NCI-H2227 treated with DMSO at 0.1 percent for 48 hours (cell line): Measurements from ENCODE around the gene PRXL2A.
"Not testable (repeated sequence)": the region's sequence is repeated elsewhere in the genome, so short reads cannot be mapped to it uniquely, and the experiment has no call there.

Experiments used
- DNase-seq: peaks from one replicate; lab custom pipeline; 2025; lab: John Stamatoyannopoulos, UW

Gene PRXL2A, protein sequence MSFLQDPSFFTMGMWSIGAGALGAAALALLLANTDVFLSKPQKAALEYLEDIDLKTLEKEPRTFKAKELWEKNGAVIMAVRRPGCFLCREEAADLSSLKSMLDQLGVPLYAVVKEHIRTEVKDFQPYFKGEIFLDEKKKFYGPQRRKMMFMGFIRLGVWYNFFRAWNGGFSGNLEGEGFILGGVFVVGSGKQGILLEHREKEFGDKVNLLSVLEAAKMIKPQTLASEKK

DNA sequence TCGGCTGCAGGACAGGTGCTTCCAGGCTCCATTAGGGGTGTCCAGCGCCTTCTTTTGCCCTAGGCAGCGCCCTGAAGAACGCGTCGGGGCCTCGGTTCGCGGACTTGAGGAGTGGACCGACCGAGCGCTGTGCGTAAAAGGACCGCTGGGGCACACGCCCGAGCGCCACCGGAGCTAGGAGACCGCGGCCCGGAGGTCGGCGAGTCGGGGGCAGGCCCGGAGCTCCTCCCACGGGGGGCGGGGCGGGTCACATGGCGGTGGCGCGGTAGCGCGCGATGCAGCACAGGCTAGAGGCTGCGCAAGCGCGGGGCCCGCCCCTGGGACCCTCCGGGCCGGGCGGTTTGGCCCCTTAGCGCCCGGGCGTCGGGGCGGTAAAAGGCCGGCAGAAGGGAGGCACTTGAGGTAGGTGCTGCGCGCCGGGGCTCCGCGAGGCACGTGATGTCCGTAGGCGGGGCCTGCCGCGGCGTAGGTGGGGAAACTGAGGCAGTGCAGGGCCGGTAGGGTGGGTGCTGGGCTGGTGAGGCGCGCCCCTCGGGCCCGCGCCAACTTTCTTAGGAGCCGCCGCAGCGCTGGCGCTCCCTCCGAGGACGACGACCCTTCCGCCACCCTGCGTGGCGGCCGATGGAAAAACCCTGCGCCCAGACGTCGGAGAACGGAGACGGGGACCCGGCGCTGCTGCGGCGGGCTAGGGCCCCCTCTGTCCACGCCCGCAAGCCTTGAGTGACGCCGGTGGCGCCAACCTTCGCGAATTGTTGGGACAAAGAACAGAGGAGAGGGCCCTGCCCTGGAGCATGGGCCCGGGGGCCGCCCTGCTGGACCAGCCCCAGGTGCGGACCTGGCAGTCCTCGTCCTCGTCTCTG, at the start of gene PRXL2A:
Gene PRXL2A (plus strand): TSS at position 310 of the 860 bp plus-strand sequence. CDS start 11,917 bp downstream, outside the sequence.
- DNase-seq, result peak; percentile 54

DNA sequence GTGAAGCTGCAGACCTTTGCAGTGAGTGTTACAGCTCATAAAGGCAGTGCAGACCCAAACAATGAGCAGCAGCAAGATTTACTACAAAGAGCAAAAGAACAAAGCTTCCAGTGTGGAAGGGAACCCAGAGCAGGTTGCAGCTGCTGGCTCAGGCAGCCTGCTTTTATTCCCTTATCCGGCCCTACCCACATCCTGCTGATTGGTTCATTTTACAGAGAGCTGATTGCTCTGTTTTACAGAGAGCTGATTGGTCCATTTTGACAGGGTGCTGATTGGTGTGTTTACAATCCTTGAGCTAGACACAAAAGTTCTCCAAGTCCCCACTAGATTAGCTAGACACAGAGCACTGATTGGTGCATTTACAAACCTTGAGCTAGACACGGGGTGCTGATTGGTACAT, 49.4 kb upstream of the PRXL2A start:
- DNase-seq, result not testable (repeated sequence)

DNA sequence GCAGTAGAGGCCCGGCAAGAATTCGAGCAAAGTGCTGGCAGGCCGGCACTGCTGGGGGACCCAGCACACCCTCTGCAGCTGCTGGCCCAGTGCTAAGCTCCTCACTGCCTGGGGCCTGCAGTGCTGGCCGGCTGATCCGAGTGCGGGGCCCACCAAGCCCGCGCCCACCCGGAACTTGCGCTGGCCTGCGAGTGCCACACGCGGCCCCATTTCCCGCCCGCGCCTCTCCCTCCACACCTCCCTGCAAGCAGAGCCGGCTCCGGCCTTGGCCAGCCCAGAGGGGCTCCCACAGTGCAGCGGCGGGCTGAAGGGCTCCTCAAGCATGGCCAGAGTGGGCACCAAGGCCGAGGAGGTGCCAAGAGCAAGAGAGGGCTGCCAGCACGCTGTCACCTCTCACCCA, 48.7 kb upstream of the PRXL2A start:
- DNase-seq, result no peak

DNA sequence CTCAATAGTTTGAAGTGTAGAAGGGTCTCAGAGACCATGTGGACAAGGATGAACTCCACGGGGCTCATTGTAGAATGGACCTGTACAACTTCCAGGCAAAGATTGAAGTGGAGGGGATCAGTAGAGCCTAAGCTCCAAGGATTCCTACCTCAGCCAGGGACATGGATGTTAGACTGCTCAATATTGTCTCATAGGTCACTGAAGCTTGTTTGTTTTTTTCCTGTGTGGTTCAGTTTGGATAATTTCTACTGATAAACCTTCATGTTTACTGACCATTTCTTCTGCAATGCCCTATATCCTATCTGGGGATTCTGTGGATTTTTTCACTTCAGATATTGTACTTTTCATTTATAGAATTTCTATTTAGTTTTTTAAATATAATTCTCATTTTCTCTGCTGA, 42.8 kb upstream of the PRXL2A start:
- DNase-seq, result no peak

DNA sequence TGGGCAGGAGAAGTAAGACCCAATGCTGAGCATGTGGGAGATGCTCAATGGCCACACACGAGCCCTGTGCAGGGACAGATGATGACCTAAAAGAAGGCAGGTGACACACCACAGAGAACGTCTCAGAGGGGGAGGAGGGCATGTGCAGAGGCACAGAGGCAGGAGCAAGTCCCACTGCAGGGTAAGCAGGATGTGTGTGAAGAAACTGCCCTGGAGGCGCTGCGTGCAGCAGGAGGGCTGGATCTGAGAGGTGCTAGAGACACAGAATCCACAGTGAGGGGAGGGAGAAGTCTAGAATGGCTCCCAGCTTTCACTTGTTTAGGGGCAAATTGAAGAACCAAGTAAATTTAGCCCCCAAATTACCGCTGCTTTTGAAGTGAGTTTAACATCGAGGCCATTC, 36.9 kb upstream of the PRXL2A start:
- DNase-seq, result no peak

DNA sequence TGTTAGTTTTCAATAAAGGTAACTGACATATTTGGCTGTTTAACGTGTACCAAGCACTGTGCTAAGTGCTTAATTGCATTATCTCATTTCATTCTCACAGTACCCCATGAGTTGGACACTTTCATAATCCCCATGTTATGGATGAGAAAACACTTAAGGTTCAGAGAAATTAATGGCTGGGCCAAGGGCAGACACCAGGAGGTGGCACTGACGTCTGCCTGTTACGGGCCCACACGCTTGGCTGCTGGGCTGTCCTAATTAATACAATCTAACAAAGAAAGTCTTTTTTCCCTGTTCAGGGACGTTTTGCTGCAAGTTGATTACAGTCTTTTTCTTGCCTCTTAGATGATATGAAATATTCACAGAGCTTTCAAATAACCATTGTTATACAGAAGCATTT, 35.7 kb upstream of the PRXL2A start:
- DNase-seq, result no peak

DNA sequence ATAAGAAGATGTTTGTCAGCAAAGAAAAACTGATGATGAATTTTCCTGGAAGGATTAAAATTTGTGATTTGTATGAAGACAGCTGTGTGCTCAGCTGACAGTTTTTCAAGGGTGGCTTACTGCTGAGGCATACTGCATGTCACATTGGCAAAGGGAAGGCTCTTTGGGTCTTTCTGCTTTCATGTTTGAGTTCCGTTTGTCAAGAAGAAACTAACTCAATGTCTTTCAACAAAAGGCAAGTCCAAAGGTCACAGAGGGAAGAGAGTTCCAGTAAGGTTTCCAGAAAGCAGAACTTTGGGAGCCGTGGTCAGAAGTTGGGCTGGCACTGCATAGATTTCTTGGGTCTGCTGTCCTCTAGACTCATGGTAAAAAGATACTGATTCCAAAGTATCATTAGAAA, 34.8 kb upstream of the PRXL2A start:
- DNase-seq, result no peak

DNA sequence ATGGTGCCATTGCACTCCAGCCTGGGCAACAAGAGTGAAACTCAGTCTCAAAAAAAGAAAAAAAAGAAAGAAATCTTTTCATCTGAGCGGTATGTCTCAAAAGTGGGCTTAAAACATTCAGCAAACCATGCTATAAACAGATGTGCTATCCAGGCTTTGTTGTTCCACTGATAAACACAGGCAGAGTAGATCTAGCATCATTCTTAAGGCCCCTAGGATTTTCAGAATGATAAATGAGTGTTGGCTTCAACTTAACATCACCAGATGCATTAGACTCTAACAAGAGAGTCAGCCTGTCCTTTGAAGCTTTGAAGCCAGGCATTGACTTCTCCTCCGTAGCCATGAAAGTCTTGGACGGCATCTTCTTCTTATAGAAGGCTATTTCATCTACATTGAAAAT, 28.6 kb upstream of the PRXL2A start:
- no peak for DNase-seq

DNA sequence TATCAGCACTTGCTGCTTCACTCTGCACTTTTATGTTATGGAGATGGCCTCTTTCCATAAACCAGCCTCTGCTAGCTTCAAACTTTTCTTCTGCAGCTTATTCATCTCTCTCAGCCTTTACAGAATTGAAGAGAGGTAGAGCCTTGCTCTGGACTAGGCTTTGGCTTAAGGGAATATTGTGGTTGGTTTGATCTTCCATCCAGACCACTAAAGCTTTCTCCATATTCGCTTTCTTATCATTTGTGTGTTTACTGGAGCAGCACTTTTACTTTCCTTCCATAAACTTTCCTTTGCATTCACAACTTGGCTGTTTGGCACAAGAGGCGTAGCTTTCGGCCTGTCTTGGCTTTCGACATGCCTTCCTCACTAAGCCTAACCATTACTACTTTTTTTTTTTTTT, 28.2 kb upstream of the PRXL2A start:
- no peak for DNase-seq

DNA sequence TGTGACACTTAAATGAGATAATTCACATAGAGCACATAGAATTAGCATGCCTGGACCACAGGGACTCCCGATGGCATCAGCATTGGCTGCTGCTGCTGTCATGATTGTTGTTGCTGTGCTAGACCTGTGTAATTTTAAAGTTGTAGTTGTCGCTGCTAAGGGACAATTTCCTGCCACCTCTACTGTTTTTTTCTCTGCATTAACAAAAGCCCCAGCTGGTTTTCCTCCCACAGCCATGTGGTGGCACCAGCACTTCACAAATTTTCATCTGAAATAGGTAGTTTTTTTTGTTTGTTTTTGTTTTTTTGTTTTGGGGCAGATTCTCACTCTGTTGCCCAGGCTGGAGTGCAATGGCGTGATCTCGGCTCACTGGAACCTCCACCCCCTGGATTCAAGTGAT, 25.4 kb upstream of the PRXL2A start:
- no peak for DNase-seq

DNA sequence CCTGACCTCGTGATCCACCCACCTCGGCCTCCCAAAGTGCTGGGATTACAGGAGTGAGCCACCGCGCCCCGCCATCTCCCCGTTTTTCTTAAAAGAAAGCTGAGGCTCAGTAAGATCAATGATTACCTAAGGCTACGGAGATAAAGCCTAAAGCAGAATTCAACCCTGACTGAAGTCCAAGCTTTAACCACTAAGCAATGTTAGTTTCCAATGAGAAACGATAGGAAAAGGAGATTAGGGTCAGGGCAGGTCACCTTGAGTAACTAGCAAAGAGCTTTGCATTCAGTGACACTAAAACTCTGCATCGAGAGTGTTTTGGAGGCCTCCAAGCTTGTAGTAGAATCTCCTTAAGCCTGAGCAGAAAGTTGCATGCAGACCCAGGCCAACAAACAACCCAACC, 17.6 kb upstream of the PRXL2A start:
- no peak for DNase-seq

DNA sequence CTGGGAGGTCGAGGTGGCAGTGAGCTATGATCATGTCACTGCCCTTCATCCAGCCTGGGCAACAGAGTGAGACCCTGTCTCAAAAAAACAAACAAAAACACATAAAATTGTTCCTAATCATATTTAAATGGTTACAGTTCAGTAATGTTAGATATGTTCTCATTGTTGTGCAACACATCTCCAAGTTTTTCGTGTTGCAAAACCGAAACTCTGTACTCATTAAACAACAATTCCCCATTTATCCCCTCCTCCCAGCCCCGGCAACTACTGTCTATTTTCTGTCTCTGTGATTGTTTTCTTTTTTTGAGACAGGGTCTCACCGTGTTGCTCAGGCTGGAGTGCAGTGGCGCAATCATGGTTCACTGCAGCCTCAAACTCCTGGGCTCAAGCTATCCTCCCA, 16.1 kb upstream of the PRXL2A start:
- DNase-seq, result no peak

DNA sequence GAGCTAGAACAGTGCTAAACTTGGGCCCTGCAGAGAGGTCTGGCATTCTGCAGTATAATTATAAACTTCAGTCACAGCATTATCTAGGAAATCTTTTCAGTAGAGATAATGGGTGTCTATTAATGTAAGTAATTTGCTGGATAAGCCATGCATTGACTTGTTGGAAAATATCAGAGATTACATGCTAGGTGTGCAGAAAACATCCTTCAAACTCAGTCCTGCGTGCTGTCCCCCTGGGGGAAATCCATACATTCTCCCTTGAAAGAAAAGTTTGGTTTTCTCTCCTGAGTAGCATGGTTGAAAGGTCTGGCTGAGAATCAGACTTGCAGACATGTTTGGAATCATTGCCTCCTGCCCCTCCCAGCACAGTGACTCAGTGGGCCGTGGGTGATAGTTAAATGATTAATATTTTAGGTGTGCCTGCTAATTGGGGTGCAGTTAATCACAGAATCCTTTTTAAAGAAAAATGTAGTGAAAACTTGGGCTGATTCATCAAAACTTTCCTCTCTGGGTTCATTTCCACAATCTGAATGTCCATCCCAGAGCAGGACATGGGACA, 13.9 kb upstream of the PRXL2A start:
- DNase-seq, result no peak

DNA sequence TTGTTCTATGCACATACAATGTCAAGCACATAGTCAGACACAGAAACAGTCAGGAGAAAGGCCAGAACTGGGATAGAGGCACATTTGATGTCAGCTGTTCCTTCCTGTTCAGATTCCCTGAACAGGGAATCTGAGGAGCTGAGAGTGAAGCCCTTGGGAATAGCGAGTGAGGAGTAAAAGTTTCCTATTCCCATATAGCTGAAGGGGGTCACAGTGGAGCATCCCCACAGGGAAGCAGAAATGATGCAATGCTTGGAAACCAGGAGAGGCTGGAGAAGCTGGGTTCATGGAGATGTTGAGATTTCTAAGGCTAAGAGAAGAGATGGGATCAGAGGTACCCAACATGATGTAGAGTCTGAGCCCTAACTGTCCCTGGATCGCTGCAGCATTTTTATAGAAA, 11.3 kb upstream of the PRXL2A start:
- DNase-seq, result no peak

DNA sequence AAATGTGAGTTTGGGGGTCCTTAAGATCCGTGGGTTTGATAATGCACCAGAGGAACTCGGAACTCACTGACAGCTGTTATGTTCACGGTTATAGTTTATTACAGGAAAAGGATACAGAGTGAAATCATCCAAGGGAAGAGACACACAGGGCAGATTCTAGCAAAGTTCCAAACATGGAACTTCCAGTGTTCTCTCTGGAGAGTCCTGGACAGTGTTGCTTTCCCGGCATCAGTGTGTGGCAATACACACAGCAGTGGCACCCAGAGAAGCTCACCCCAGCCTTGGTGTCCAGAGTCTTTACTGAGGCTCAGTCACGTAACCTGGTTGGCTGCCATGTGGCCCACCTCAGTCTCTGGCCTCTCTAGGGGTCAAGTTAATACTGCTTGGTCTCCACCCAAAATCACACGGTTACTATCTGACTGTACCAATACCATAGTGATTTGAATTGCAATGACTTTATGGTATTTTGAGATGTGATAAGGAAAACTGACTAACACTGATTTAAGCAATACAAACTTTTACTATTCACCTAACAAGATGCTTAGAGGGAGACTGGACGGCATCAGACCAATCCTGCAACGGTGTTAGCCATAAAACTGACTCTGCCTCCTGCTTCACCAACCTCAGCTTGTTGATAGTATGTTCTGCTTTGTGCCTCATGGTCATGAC, 8.1 kb upstream of the PRXL2A start:
- no peak for DNase-seq

DNA sequence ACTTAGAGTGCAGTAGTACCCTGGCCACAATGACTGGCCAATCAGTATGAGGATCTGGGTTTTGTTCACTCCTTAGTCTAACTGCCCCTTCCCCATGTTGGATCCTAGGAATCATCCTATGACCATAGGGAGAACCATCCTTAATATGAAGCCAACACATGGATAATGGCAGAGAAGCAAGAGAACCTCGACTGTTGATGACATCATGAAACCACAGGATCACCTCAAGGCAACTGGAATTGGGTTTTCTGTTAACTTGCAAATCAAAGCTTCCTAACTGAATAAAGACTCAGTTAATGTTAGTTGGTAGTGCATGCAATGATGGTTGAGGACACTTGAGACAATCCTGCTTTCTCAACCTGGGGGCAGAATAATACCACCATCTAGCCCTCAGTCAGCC, 3.3 kb upstream of the PRXL2A start:
- no peak for DNase-seq

DNA sequence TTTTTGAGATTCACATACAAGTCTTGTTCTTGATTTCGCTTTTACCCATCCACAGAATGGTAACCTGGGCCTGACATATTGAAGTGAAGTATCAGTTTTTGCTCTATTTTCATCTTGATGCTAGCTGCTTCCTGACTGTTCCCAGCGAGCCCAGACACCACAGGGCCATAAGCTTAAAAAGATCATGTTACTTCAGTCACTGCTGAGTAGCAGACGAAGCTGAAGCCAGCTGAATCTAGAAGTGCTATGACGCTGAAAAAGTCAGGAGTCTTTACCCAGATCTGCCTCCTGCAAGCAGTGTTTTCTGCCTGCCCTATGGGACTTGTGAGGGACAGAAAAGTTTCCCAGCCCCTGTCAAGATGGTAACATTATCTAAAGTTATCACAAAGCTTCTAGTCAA, 2.7 kb upstream of the PRXL2A start:
- no peak for DNase-seq

DNA sequence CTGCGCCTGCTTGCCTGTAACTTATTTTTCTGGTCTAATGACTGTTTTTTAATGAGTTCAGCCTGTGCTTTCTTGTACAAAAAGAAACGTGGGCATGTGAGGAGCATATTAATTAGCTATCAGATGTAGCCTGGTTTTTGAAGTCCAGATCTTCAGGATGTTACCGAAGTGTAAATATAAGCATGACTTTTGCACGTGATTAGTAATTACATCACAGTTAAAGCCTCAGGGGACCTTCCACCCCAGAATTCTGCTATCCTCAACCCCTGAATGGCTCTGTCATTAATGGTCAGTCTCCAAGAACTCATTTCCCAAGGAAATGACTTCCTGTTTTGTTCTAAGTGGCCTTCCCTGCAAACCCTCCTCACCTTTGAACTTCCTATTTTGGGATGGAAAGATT, 2.1 kb upstream of the PRXL2A start:
- no peak for DNase-seq

DNA sequence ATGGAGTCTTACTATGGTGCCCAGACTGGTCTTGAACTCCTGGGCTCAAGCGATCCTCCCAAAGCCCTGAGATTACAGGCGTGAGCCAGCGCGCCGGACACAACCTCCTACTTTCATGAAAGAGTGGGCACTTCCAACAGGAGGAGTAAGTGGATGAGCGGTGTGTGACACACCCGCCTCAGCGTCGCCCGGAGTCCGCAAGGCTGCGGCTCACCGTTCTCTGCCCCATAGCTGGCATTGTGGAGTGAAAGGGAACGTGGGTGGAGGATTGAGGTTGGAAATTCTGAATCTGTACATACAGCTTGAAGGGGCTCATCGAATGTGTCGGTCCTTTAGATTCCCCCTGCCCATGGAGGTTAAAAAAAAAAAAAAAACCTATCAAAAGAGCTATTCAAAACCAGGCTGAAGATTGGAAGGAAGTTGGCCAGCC, 524 bp upstream of the PRXL2A start:
- DNase-seq, result peak; percentile 39

DNA sequence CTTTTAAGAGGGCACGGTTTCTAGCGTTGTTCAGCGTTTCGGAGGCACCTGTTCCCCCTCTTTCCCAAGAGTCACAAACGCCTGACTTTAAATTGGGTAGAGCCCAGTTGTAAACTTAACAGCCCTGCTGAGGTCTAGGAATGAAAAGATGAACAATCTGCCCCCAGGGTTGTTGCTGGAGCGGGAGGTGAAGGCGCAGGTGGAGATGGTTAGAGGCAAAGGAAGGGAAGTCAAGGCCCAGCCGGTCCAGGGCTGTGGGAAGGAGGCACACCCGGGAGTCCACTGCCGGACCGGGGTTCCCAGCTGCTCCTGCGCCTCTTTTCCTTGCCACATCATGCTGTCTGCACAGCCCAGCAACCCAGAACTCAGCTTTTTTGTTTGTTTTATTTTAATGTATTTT, 770 bp downstream of the PRXL2A start:
- no peak for DNase-seq

DNA sequence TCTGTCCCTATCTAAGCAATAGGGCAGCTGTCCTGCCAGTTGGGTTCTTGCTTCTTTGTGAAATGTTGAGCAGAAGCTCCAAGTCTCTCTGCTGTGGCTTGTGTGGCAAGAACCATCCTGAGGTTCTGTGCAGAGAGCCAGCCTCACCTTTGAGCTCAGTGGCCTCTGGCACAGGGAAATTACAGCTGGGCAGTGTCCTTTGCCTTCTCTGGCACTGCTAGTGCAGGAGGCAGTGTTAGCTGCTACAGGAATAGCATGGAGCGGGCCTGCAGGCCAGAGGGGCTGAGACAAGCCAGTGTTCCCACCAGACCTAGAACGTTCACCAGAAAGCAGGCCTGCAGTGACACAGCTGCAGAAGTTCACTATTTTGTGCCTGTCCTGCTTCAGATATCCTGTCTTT, 1.8 kb downstream of the PRXL2A start:
- no peak for DNase-seq

DNA sequence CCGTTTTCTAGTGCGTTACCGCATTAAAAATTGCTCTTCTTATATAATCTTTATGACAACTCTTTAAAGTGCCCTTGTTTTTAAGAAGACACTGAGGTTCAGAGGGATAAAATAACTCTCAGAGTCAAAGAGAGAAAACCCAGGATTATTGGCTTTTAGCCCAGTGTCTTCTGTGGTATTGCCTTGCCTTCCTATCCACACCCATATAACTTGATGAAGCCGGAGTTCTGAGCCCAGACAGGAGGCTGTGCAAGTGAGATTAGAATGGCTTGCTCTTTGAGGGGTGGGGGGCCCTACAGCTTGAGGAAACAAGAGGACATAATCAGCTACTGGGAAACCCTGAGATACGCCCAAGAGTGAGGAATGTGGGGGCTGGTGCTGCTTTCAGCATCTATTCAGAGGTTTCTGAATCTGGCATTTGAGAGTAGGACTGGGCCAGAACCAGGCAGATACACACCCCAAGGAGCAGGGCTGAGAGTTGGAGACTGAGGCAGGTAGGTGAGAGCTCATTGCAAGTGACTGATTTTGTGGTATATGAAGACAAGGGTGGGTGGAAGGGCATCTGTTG, 2.3 kb downstream of the PRXL2A start:
- no peak for DNase-seq
